KMS-11 (cell line): ENCODE results near the gene COL15A1.

Experiments
- H2AFZ ChIP-seq: fragments of 200-600 bp; sonication (generic); 2 replicates; pipeline ENCODE4 v1.6.1; 2016; ENCODE audit warnings: antibody characterized with exemption, mixed run types, low read depth
- H3K27ac ChIP-seq: fragments of 200-600 bp; sonication (generic); 2 replicates; pipeline ENCODE4 v1.6.1; 2016; ENCODE audit warnings: mild to moderate bottlenecking, mixed run types
- H3K27me3 ChIP-seq: fragments of 200-600 bp; sonication (generic); 2 replicates; pipeline ENCODE4 v1.6.1; 2017; ENCODE audit warnings: mild to moderate bottlenecking, low read depth, mixed run types, moderate library complexity; ENCODE audit not compliant: insufficient read depth
- H3K36me3 ChIP-seq: fragments of 200-600 bp; sonication (generic); 2 replicates; pipeline ENCODE4 v1.6.1; 2017; ENCODE audit warnings: mild to moderate bottlenecking, mixed run types; ENCODE audit not compliant: insufficient read depth
- H3K4me1 ChIP-seq: fragments of 200-600 bp; sonication (generic); 2 replicates; pipeline ENCODE4 v1.6.1; 2016; ENCODE audit warnings: mild to moderate bottlenecking, low read depth, mixed run types; ENCODE audit not compliant: poor library complexity, severe bottlenecking
- H3K4me2 ChIP-seq: fragments of 200-600 bp; sonication (generic); 2 replicates; pipeline ENCODE4 v1.7.0; 2016; ENCODE audit warnings: mild to moderate bottlenecking, mixed run types
- H3K4me3 ChIP-seq: fragments of 200-600 bp; sonication (generic); IDR thresholded peaks from 2 replicates; pipeline ENCODE4 v1.6.1; 2017; ENCODE audit warnings: low read depth, low read length, mixed read lengths; ENCODE audit not compliant: insufficient read depth
- H3K79me2 ChIP-seq: fragments of 200-600 bp; sonication (generic); 2 replicates; pipeline ENCODE4 v1.6.1; 2016; ENCODE audit warnings: low read depth, mixed run types; ENCODE audit not compliant: insufficient read depth
- H3K9ac ChIP-seq: fragments of 200-600 bp; sonication (generic); 2 replicates; pipeline ENCODE4 v1.6.1; 2016; ENCODE audit warnings: mild to moderate bottlenecking, mixed run types
- H4K20me1 ChIP-seq: fragments of 200-600 bp; sonication (generic); 2 replicates; pipeline ENCODE4 v1.6.1; 2016; ENCODE audit warnings: mild to moderate bottlenecking, mixed run types; ENCODE audit not compliant: insufficient read depth
- CTCF ChIP-seq: fragments of 200-600 bp; sonication (generic); conservative IDR thresholded peaks from 2 replicates; pipeline ENCODE4 v1.6.1; 2017; ENCODE audit warnings: low read depth, mild to moderate bottlenecking, antibody characterized with exemption, low read length, moderate library complexity, mixed read lengths

COL15A1 gene

GRCh38 chr9:99015448-99015847 lies 71.7 kb downstream of the COL15A1 start:
- Histone ChIP-seq H3K4me3 (no peak overlapping the region), H4K20me1 (no peaks in the 10 kb centered on the region), H3K79me2 (no peaks in the 10 kb centered on the region), H2AFZ (no peak overlapping the region), H3K9ac (no peak overlapping the region), H3K4me2 (no peak overlapping the region), H3K27ac (no peak overlapping the region), H3K27me3 (no peaks in the 10 kb centered on the region), H3K36me3 (no peaks in the 10 kb centered on the region), H3K4me1 (no peaks in the 10 kb centered on the region)
- no peak for TF ChIP-seq CTCF

- H3K27me3 ChIP-seq: no peaks in the 10 kb centered on the region
- H3K4me1 ChIP-seq: no peaks in the 10 kb centered on the region
- no peak overlapping the region for H3K4me2 ChIP-seq
- H2AFZ ChIP-seq: no peak overlapping the region
- no peak overlapping the region for H3K4me3 ChIP-seq
- H3K79me2 ChIP-seq: no peaks in the 10 kb centered on the region
- no peak overlapping the region for H3K27ac ChIP-seq
- H3K9ac ChIP-seq: no peak overlapping the region
- no peaks in the 10 kb centered on the region for H3K36me3 ChIP-seq
- H4K20me1 ChIP-seq: no peaks in the 10 kb centered on the region
- no peak for TF ChIP-seq CTCF
Measured at GRCh38 chr9:99015890-99016289, 72.2 kb downstream of the COL15A1 start.

GRCh38 chr9:99016681-99017387 lies 73.1 kb downstream of the COL15A1 start:
- TF ChIP-seq CTCF: no peak
- Histone ChIP-seq H4K20me1 (no peaks in the 10 kb centered on the region), H3K4me3 (no peak overlapping the region), H2AFZ (no peak overlapping the region), H3K4me1 (no peaks in the 10 kb centered on the region), H3K9ac (no peak overlapping the region), H3K4me2 (no peak overlapping the region), H3K36me3 (no peaks in the 10 kb centered on the region), H3K79me2 (no peaks in the 10 kb centered on the region), H3K27me3 (no peaks in the 10 kb centered on the region), H3K27ac (no peak overlapping the region)

- Histone ChIP-seq H3K4me2 (no peak overlapping the region), H3K4me1 (peaks cover 5% of the 10 kb centered on the region), H3K27ac (no peak overlapping the region), H3K27me3 (no peaks in the 10 kb centered on the region), H3K9ac (no peak overlapping the region), H2AFZ (no peak overlapping the region), H3K79me2 (no peaks in the 10 kb centered on the region), H3K4me3 (no peak overlapping the region), H4K20me1 (no peaks in the 10 kb centered on the region), H3K36me3 (no peaks in the 10 kb centered on the region)
- no peak for TF ChIP-seq CTCF
Measured at GRCh38 chr9:99018653-99019052, 74.9 kb downstream of the COL15A1 start.
